ENCODE results near the gene P2RY2.
"Not testable (repeated sequence)": the region's sequence is repeated elsewhere in the genome, so short reads cannot be mapped to it uniquely, and the experiment has no call there.

P2RY2 gene

GRCh38 chr11:73225001-73225686 is 7.1 kb downstream of the P2RY2 start:
- H3K27me3 Mint-ChIP-seq (ENCODE audit: low read depth), result peaks cover 42% of the 10 kb centered on the region
- peaks cover 6% of the 10 kb centered on the region for H3K4me1 Mint-ChIP-seq (ENCODE audit: low read depth)
- H3K9me3 Mint-ChIP-seq, result no peaks in the 10 kb centered on the region
- H3K4me3 Mint-ChIP-seq, result no peak overlapping the region
- H3K36me3 Mint-ChIP-seq (ENCODE audit: low read depth), result no peaks in the 10 kb centered on the region
- no peak overlapping the region for H3K27ac Mint-ChIP-seq

- Mint-ChIP-seq H3K27ac (no peak overlapping the region), H3K4me1 (ENCODE audit: low read depth) (peaks cover 6% of the 10 kb centered on the region), H3K27me3 (ENCODE audit: low read depth) (peaks cover 36% of the 10 kb centered on the region), H3K4me3 (no peak overlapping the region), H3K36me3 (ENCODE audit: low read depth) (no peaks in the 10 kb centered on the region), H3K9me3 (no peaks in the 10 kb centered on the region)
These were observed 7.8 kb downstream of the P2RY2 start for GRCh38 chr11:73225851-73226250.

GRCh38 chr11:73226297-73227006 is 8.4 kb downstream of the P2RY2 start:
- H3K4me3 Mint-ChIP-seq, result no peak overlapping the region
- peaks cover 6% of the 10 kb centered on the region for H3K4me1 Mint-ChIP-seq (ENCODE audit: low read depth)
- H3K9me3 Mint-ChIP-seq, result no peaks in the 10 kb centered on the region
- H3K27ac Mint-ChIP-seq, result no peak overlapping the region
- H3K36me3 Mint-ChIP-seq (ENCODE audit: low read depth), result no peaks in the 10 kb centered on the region
- peaks cover 36% of the 10 kb centered on the region for H3K27me3 Mint-ChIP-seq (ENCODE audit: low read depth)

- Mint-ChIP-seq H3K9me3 (no peaks in the 10 kb centered on the region), H3K4me1 (ENCODE audit: low read depth) (peaks cover 6% of the 10 kb centered on the region), H3K27me3 (ENCODE audit: low read depth) (peaks cover 28% of the 10 kb centered on the region), H3K4me3 (no peak overlapping the region), H3K27ac (no peak overlapping the region), H3K36me3 (ENCODE audit: low read depth) (no peaks in the 10 kb centered on the region)
These were observed 9.6 kb downstream of the P2RY2 start for GRCh38 chr11:73227571-73228211.

- H3K27ac Mint-ChIP-seq, result no peak overlapping the region
- H3K4me1 Mint-ChIP-seq (ENCODE audit: low read depth), result peaks cover 6% of the 10 kb centered on the region
- peaks cover 22% of the 10 kb centered on the region for H3K27me3 Mint-ChIP-seq (ENCODE audit: low read depth)
- H3K4me3 Mint-ChIP-seq, result no peak overlapping the region
- H3K36me3 Mint-ChIP-seq (ENCODE audit: low read depth), result no peaks in the 10 kb centered on the region
- H3K9me3 Mint-ChIP-seq, result no peaks in the 10 kb centered on the region
These were observed 10.4 kb downstream of the P2RY2 start for GRCh38 chr11:73228268-73229134.

- no peak overlapping the region for H3K4me3 Mint-ChIP-seq
These were observed 11.3 kb downstream of the P2RY2 start for GRCh38 chr11:73229321-73229895.

GRCh38 chr11:73229896-73230875 is 12.1 kb downstream of the P2RY2 start:
- no peaks in the 10 kb centered on the region for H3K36me3 Mint-ChIP-seq (ENCODE audit: low read depth)
- no peak overlapping the region for H3K4me3 Mint-ChIP-seq
- H3K9me3 Mint-ChIP-seq, result no peaks in the 10 kb centered on the region
- H3K27ac Mint-ChIP-seq, result no peak overlapping the region
- no peaks in the 10 kb centered on the region for H3K4me1 Mint-ChIP-seq (ENCODE audit: low read depth)
- peaks cover 12% of the 10 kb centered on the region for H3K27me3 Mint-ChIP-seq (ENCODE audit: low read depth)

More at GRCh38 chr11:73229321-73229895, 11.3 kb downstream of the P2RY2 start:
- H3K4me1 Mint-ChIP-seq (ENCODE audit: low read depth), result peaks cover 4% of the 10 kb centered on the region
- no peak overlapping the region for H3K27ac Mint-ChIP-seq
- no peaks in the 10 kb centered on the region for H3K9me3 Mint-ChIP-seq
- H3K36me3 Mint-ChIP-seq (ENCODE audit: low read depth), result no peaks in the 10 kb centered on the region
- H3K27me3 Mint-ChIP-seq (ENCODE audit: low read depth), result peaks cover 18% of the 10 kb centered on the region

- Mint-ChIP-seq H3K4me1 (ENCODE audit: low read depth) (no peaks in the 10 kb centered on the region), H3K27ac (no peak overlapping the region), H3K4me3 (no peak overlapping the region)
These were observed 12.8 kb downstream of the P2RY2 start for GRCh38 chr11:73230931-73231330.

GRCh38 chr11:73232487-73232886 is 14.4 kb downstream of the P2RY2 start:
- H3K27me3 Mint-ChIP-seq (ENCODE audit: low read depth); H3K4me1 Mint-ChIP-seq (ENCODE audit: low read depth); H3K4me3 Mint-ChIP-seq; H3K27ac Mint-ChIP-seq; H3K9me3 Mint-ChIP-seq; H3K36me3 Mint-ChIP-seq (ENCODE audit: low read depth): not testable (repeated sequence)

More at GRCh38 chr11:73230931-73231330, 12.8 kb downstream of the P2RY2 start:
- peaks cover 6% of the 10 kb centered on the region for H3K27me3 Mint-ChIP-seq (ENCODE audit: low read depth)
- H3K9me3 Mint-ChIP-seq, result no peaks in the 10 kb centered on the region
- no peaks in the 10 kb centered on the region for H3K36me3 Mint-ChIP-seq (ENCODE audit: low read depth)

- H3K4me3 Mint-ChIP-seq, result no peak overlapping the region
- no peaks in the 10 kb centered on the region for H3K36me3 Mint-ChIP-seq (ENCODE audit: low read depth)
- peaks cover 6% of the 10 kb centered on the region for H3K27me3 Mint-ChIP-seq (ENCODE audit: low read depth)
- H3K27ac Mint-ChIP-seq, result no peak overlapping the region
- H3K4me1 Mint-ChIP-seq (ENCODE audit: low read depth), result no peaks in the 10 kb centered on the region
- no peaks in the 10 kb centered on the region for H3K9me3 Mint-ChIP-seq
These were observed 15.1 kb downstream of the P2RY2 start for GRCh38 chr11:73233211-73233610.

- Mint-ChIP-seq H3K36me3 (ENCODE audit: low read depth) (no peaks in the 10 kb centered on the region), H3K9me3 (no peaks in the 10 kb centered on the region), H3K4me1 (ENCODE audit: low read depth) (no peaks in the 10 kb centered on the region), H3K27ac (no peak overlapping the region), H3K27me3 (ENCODE audit: low read depth) (peaks cover 4% of the 10 kb centered on the region), H3K4me3 (no peak overlapping the region)
These were observed 15.8 kb downstream of the P2RY2 start for GRCh38 chr11:73233692-73234470.

GRCh38 chr11:73234471-73235181 is 16.5 kb downstream of the P2RY2 start:
- no peaks in the 10 kb centered on the region for H3K36me3 Mint-ChIP-seq (ENCODE audit: low read depth)
- H3K4me1 Mint-ChIP-seq (ENCODE audit: low read depth), result no peaks in the 10 kb centered on the region
- H3K27me3 Mint-ChIP-seq (ENCODE audit: low read depth), result no peaks in the 10 kb centered on the region
- H3K4me3 Mint-ChIP-seq, result no peak overlapping the region
- H3K9me3 Mint-ChIP-seq, result no peaks in the 10 kb centered on the region
- H3K27ac Mint-ChIP-seq, result no peak overlapping the region
